MM.1S (cell line): ENCODE measurements around the gene PODNL1.

Source experiments
- DNase-seq: peaks from one replicate; pipeline ENCODE4 v3.0.0-alpha.2; 2015
- H2AFZ ChIP-seq: fragments of 300-600 bp; sonication (generic); 2 replicates; pipeline ENCODE4 v1.6.0; 2016; ENCODE audit warnings: antibody characterized with exemption, low read length
- H3F3A ChIP-seq: fragments of 300-600 bp; sonication (generic); 2 replicates; pipeline ENCODE4 v1.6.1; 2016; ENCODE audit warnings: mild to moderate bottlenecking, antibody characterized with exemption, low read length, moderate library complexity, mixed read lengths; ENCODE audit not compliant: insufficient read depth
- H3K27ac ChIP-seq: fragments of 300-600 bp; sonication (generic); 2 replicates; pipeline ENCODE4 v1.5.1; 2016; ENCODE audit warnings: mild to moderate bottlenecking, low read length
- H3K27me3 ChIP-seq: fragments of 300-600 bp; sonication (generic); replicated peaks from 2 replicates; pipeline ENCODE4 v1.6.0; 2016; ENCODE audit warnings: low read length; ENCODE audit not compliant: insufficient read depth
- H3K36me3 ChIP-seq: fragments of 300-600 bp; sonication (generic); replicated peaks from 2 replicates; pipeline ENCODE4 v1.6.1; 2016; ENCODE audit warnings: mild to moderate bottlenecking, low read length, mixed read lengths; ENCODE audit not compliant: insufficient read depth
- H3K4me1 ChIP-seq: fragments of 300-600 bp; sonication (generic); 2 replicates; pipeline ENCODE4 v1.6.1; 2016; ENCODE audit warnings: low read length, mixed read lengths
- H3K4me2 ChIP-seq: fragments of 300-600 bp; sonication (generic); 2 replicates; pipeline ENCODE4 v1.6.0; 2016; ENCODE audit warnings: low read depth, low read length
- H3K4me3 ChIP-seq: fragments of 300-600 bp; sonication (generic); 2 replicates; pipeline ENCODE4 v1.5.1; 2016; ENCODE audit warnings: low read length, mixed read lengths
- H3K79me2 ChIP-seq: fragments of 300-600 bp; sonication (generic); 2 replicates; pipeline ENCODE4 v1.6.1; 2016; ENCODE audit warnings: mixed run types, low read length, mixed read lengths
- H3K9ac ChIP-seq: fragments of 300-600 bp; sonication (generic); 2 replicates; pipeline ENCODE4 v1.6.1; 2016; ENCODE audit warnings: low read length, mixed read lengths
- H3K9me2 ChIP-seq: fragments of 300-600 bp; sonication (generic); replicated peaks from 2 replicates; pipeline ENCODE4 v1.6.1; 2016; ENCODE audit warnings: mild to moderate bottlenecking, low read length, mixed read lengths; ENCODE audit not compliant: insufficient read depth
- H3K9me3 ChIP-seq: fragments of 300-600 bp; sonication (generic); replicated peaks from 2 replicates; pipeline ENCODE4 v1.6.1; 2016; ENCODE audit warnings: mild to moderate bottlenecking, low read length, mixed read lengths; ENCODE audit not compliant: insufficient read depth
- H4K20me1 ChIP-seq: fragments of 300-600 bp; sonication (generic); 2 replicates; pipeline ENCODE4 v1.6.1; 2016; ENCODE audit warnings: mild to moderate bottlenecking, low read length, moderate library complexity, mixed read lengths; ENCODE audit not compliant: insufficient read depth
- EZH2 ChIP-seq: fragments of 300-600 bp; sonication (generic); optimal IDR thresholded peaks from 2 replicates; pipeline ENCODE3; 2017; ENCODE audit warnings: low read depth, mild to moderate bottlenecking, antibody characterized with exemption, low read length, mixed read lengths
- EZH2phosphoT487 ChIP-seq: fragments of 300-600 bp; sonication (generic); IDR thresholded peaks from 2 replicates; pipeline ENCODE4 v1.6.1; 2018; ENCODE audit warnings: antibody characterized with exemption, low read length
- TF ChIP-seq, protein P1 (sequence below): fragments of 300-600 bp; sonication (generic); IDR thresholded peaks from 2 replicates; pipeline ENCODE4 v1.5.1; 2016; ENCODE audit warnings: antibody characterized with exemption, low read length, mixed read lengths

The PODNL1 gene

DNA sequence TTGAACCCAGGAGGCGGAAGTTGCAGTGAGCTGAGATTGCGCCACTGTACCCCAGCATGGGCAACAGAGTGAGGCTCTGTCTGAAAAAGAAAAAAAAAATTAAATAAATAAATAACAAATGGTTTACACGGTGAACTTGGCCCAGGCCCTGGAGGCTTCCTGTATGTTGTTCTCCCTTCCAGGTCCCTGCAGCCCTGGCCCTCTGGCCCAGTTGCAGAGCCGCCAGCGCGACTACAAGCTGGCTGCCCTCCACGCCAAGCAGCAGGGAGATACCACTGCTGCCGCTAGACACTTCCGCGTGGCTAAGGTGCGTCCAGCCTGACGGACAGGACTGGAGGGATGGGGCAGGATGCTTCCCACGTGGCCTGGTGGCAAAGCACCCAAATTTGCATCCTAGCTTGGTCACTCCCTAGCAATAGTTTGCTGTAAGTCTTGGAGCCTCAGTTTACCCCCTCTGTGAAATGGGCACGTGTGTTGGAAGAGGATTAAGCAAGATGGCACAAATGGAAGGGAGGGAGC lies 20.3 kb downstream of the PODNL1 start:
- no peaks in the 10 kb centered on the region for H3K9me2 ChIP-seq
- H3K9ac ChIP-seq: no peak overlapping the region
- no peaks in the 10 kb centered on the region for H4K20me1 ChIP-seq
- H3K36me3 ChIP-seq: 0 out of 2 replicates have a peak, but pooled peaks cover 2% of the 10 kb centered on the region
- no peaks in the 10 kb centered on the region for H3K79me2 ChIP-seq
- no peaks in the 10 kb centered on the region for H3K27me3 ChIP-seq
- no peak overlapping the region for H3K4me2 ChIP-seq
- no peak for DNase-seq
- H3K4me1 ChIP-seq: no peaks in the 10 kb centered on the region
- H3F3A ChIP-seq: no peaks in the 10 kb centered on the region
- H3K27ac ChIP-seq: no peak overlapping the region
- H3K9me3 ChIP-seq: no peaks in the 10 kb centered on the region
- no peak overlapping the region for H2AFZ ChIP-seq
- H3K4me3 ChIP-seq: no peak overlapping the region
- TF ChIP-seq EZH2 (no peak), EZH2phosphoT487 (no peak)
- TF ChIP-seq, protein P1, sequence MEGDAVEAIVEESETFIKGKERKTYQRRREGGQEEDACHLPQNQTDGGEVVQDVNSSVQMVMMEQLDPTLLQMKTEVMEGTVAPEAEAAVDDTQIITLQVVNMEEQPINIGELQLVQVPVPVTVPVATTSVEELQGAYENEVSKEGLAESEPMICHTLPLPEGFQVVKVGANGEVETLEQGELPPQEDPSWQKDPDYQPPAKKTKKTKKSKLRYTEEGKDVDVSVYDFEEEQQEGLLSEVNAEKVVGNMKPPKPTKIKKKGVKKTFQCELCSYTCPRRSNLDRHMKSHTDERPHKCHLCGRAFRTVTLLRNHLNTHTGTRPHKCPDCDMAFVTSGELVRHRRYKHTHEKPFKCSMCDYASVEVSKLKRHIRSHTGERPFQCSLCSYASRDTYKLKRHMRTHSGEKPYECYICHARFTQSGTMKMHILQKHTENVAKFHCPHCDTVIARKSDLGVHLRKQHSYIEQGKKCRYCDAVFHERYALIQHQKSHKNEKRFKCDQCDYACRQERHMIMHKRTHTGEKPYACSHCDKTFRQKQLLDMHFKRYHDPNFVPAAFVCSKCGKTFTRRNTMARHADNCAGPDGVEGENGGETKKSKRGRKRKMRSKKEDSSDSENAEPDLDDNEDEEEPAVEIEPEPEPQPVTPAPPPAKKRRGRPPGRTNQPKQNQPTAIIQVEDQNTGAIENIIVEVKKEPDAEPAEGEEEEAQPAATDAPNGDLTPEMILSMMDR: no peak

DNA sequence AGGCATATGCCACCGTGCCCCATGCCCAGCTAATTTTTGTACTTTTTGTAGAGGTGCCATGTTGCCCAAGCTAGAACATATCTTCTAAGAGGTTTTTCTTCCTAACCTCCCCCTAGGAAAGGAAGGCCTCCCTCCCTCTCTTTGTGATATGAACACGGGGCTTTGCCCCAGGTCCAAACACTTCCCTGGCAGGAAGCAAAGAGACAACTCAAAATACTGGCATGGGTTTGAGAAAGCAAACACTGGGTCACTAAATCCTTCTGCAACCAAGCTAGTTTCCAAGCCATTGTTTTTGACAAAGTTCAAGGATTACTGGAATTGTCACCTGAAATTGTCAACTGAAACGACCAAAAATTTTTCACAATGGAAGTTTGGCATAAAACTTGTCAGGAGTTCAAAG lies 23.4 kb downstream of the PODNL1 start:
- DNase-seq: no peak
- Histone ChIP-seq H4K20me1 (no peaks in the 10 kb centered on the region), H2AFZ (no peak overlapping the region), H3K9me2 (no peaks in the 10 kb centered on the region), H3K4me2 (no peak overlapping the region), H3K9me3 (no peaks in the 10 kb centered on the region), H3K79me2 (no peaks in the 10 kb centered on the region), H3K36me3 (no peaks in the 10 kb centered on the region), H3K4me3 (no peak overlapping the region), H3K9ac (no peak overlapping the region), H3K4me1 (no peaks in the 10 kb centered on the region), H3F3A (no peaks in the 10 kb centered on the region), H3K27me3 (no peaks in the 10 kb centered on the region), H3K27ac (no peak overlapping the region)
- TF ChIP-seq EZH2: no peak

DNA sequence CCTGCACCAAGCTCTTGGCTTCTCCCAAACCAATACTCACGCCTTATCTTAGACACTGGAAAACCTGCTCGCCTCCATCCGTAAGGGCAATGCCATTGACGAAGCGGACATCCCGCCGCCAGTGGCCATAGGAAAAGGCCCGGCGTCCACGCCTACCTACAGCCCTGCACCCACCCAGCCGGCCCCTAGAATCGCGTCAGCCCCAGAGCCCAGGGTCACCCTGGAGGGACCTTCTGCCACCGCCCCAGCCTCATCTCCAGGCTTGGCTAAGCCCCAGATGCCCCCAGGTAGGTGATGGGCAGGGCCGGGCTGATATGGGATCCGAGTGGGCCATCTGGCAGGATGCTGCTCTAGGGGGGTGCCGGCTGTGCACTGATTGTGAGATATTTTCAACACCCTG lies 24.9 kb downstream of the PODNL1 start:
- H3K36me3 ChIP-seq: no peaks in the 10 kb centered on the region

DNA sequence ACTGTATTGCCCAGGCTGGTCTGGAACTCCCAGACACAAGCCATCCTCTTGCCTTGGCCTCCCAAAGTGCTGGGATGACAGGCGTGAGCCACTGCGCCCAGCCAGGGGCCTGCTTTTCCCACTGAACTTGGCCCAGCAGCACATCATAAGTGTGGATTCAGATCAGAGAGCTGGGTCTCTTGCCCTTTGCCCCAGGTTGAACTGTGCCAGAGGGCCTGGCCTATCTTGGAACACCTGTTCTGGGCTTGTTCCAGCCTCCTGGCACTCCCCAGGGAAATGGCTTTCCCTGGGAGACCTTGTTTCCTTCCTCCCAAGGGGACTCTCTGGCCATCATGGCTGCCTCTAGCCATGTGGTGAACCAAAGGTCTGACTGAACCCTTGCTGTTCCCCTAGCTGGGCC lies 28.8 kb downstream of the PODNL1 start:
- no peaks in the 10 kb centered on the region for H3K9me3 ChIP-seq
- H3F3A ChIP-seq: 0 out of 2 replicates have a peak, but pooled peaks cover 3% of the 10 kb centered on the region
- peaks cover 8% of the 10 kb centered on the region; the same call in 1 of the 2 replicates for H3K79me2 ChIP-seq
- H3K4me3 ChIP-seq: no peak overlapping the region
- H4K20me1 ChIP-seq: no peaks in the 10 kb centered on the region
- H3K9ac ChIP-seq: no peak overlapping the region
- no peaks in the 10 kb centered on the region for H3K27me3 ChIP-seq
- no peak for DNase-seq
- H3K9me2 ChIP-seq: no peaks in the 10 kb centered on the region
- no peak overlapping the region for H3K27ac ChIP-seq
- H3K4me1 ChIP-seq: peaks cover 4% of the 10 kb centered on the region; the same call in 1 of the 2 replicates
- no peaks in the 10 kb centered on the region for H3K36me3 ChIP-seq
- TF ChIP-seq EZH2: no peak
- TF ChIP-seq, protein P1: no peak
- no peak for TF ChIP-seq EZH2phosphoT487
- no peak overlapping the region for H2AFZ ChIP-seq
- no peak overlapping the region for H3K4me2 ChIP-seq

More for the DNA sequence above, 24.9 kb downstream of the PODNL1 start:
- no peak overlapping the region for H3K27ac ChIP-seq
- no peaks in the 10 kb centered on the region for H3K79me2 ChIP-seq
- H3F3A ChIP-seq: no peaks in the 10 kb centered on the region
- H3K9me2 ChIP-seq: no peaks in the 10 kb centered on the region
- H3K9ac ChIP-seq: no peak overlapping the region
- H4K20me1 ChIP-seq: no peaks in the 10 kb centered on the region
- no peak overlapping the region for H2AFZ ChIP-seq
- H3K4me2 ChIP-seq: no peak overlapping the region
- TF ChIP-seq, protein P1: no peak
- no peak for TF ChIP-seq EZH2
- no peak for TF ChIP-seq EZH2phosphoT487
- DNase-seq: no peak
- no peaks in the 10 kb centered on the region for H3K4me1 ChIP-seq
- no peaks in the 10 kb centered on the region for H3K9me3 ChIP-seq
- H3K27me3 ChIP-seq: no peaks in the 10 kb centered on the region
- no peak overlapping the region for H3K4me3 ChIP-seq
